COR-L47 (cell line): ENCODE data around the gene ADGRA3.
"Not testable (repeated sequence)": the region's sequence is repeated elsewhere in the genome, so short reads cannot be mapped to it uniquely, and the experiment has no call there.

ENCODE experiments used
- DNase-seq: peaks from one replicate; lab custom pipeline; 2025; lab: John Stamatoyannopoulos, UW

ADGRA3 gene

DNA sequence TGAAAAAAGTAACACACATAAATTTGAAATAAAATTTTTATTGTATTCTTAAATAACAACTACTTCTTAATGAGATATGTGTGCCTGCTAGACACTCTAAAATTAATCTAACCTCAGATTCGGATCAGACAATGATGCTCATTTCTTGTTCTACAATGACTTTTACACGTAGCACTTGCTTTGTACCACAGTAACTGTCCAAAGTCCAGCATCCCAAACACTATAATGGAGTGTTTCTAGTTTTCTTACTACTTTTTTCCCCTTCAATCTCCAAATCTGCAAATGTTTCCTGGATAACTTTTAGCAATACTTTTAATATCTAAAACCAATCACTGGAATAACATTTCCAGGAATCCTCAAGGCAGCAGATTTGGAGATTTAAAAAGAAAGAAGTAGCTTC is 75.9 kb downstream of the ADGRA3 start:
- no peak for DNase-seq

DNA sequence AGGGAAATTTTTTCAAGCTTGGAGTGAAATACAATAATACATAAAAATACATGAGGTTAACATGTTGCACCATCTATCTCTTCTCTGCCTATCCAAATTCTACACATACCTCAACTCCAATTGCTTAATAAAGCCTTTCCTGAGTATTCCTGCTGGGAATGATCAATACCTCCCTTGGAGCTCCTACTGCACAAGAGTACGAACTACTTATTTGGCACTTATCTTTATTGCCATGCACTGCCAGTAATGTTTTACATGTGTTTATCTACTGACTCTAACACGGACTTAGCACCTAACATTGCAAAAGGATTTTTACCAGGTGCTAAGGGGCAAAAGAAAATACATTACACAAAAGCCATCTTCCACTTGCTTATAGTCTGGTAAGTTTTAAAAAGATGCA is 80.2 kb downstream of the ADGRA3 start:
- DNase-seq: no peak

GRCh38 chr4:22434895-22435294 is 81.0 kb downstream of the ADGRA3 start:
- DNase-seq: no peak

GRCh38 chr4:22430626-22431025 is 85.2 kb downstream of the ADGRA3 start:
- no peak for DNase-seq

DNA sequence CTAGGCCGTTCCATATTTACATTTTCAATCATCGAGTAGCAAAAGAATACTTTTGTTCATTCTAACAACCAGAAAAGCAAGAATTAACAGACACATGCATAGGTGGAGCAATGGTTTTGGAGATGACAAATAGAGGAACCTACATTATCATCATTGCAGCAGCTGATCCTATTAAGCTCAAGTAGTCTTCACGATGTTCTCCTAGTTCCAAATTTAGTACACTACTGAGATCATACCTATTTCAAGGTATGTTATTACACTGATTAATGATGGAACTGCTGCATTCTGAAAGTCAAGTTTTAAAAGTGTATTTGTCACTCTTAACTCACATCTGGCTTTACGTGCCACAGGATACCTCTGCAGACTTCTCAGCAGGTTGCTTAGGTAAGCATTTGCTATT is 87.4 kb downstream of the ADGRA3 start:
- no peak for DNase-seq

DNA sequence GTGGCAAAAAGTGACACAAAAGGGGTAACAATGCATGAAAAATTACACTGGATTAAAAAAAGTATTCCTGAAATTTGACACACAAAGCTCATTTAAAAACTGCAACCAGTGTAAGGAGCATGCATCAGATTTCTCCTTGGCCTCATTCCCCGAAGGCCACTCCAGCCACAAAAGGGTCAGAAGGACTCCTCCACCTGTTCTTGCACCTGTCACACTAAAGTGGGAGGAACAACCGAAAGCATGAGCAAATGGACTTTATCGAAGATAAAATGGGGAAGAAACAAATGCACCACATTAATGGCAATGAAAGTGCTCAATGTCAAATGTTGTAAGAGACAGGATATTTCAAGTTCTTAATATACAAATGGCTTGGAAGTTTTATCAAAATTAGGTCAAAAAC is 88.2 kb downstream of the ADGRA3 start:
- no peak for DNase-seq

DNA sequence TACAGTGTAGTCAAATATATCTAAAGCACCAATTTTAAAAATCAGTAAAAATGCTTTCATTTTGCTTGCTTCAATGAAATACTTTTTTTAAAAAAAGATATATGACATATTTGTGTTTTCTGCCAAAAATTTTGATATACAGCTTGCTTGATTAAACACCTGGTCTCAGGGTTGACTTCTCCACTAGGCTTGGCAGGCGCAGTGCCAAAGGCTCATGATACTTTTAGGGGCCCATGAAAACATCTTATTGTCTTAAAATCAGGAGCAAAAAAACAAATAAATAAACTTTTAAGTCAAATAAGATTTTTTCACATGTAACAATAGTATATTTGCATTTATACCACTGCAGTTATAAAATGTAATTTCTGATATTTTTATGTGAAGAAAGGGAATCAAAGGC is 95.6 kb downstream of the ADGRA3 start:
- DNase-seq: no peak

GRCh38 chr4:22417408-22417807 is 98.5 kb downstream of the ADGRA3 start:
- no peak for DNase-seq

DNA sequence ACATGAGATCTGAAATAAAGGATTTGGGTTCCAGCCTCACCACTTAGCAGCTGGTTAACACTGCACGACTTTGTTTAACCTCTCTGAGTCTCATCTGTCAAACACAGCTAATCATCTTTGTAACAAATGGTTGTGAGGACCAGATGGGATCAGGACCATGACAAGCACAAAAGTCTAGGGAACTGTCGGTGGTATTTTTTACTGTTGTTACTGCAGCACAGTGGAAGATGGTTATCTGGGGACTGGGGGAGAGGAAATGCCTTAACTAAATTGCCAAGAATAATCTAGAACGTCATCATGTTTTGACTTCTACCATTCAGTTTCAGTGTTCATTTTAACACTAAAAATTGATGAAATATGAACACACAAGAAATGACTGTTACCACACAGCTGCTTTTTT is 99.5 kb downstream of the ADGRA3 start:
- no peak for DNase-seq

DNA sequence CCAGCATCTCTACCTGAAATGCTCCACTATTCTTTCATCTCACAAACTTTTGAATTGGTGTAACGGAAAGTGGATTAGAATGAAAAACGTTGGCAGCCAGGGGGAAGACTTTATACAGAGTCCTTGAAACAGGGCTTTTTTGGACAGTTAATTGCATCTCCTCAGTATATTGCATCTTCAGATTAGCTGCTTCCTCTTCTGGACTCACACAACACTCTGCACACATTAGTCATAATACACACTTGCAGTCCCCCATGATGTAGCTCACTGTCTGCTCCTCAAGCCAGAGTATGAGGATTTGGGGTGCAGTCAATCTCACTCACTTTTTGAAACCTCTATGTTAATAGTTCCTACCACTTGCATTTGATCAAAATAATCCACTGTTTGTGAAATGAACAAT is 101.0 kb downstream of the ADGRA3 start:
- no peak for DNase-seq

- DNase-seq: no peak
Measured at GRCh38 chr4:22413471-22413870, 102.4 kb downstream of the ADGRA3 start.

DNA sequence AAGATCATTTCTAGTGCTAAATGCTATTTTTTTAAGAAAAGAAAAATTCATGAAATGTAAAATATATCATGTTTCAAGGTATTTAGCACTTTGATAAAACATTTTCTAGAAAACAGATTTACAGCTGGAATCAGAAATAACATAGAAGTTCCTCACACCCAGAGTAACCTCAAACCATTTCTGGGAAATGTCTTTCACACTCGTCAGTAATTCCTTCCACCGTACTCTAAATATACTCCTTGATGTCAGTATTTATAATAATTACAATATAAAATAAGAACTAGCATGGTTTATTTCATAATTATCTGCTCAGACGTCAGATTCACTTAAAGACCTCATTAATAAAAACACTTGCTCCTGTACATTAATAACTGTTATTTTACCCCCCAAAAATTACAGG is 103.9 kb downstream of the ADGRA3 start:
- DNase-seq: no peak

DNA sequence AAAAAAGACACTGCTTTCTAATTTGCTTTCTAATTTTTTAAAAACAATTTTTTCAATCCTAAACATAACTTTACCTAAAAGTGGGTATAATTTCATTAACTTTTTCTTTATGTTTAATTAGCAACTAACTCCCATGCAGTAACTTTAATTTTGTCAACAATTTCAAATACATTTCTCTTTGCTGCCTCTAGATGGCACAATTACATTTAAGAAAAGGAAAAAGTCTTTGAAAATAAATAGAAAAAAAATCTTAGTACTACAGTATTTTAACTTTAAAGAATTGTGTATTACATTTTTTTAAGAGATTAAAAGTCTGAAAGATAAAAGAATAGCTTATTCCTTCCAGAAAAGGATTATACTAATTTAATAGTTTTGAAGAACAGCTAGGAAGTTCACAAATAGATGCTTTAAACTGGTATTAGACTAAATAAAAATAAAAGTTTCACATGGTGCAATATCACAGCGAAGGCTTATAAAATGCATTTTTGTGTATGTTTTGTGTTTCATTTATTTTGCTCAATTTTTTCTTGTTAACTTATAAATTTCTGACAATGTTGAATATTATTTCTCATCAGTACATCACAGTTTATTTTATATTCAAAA is 105.1 kb downstream of the ADGRA3 start:
- DNase-seq: peak; percentile 7

DNA sequence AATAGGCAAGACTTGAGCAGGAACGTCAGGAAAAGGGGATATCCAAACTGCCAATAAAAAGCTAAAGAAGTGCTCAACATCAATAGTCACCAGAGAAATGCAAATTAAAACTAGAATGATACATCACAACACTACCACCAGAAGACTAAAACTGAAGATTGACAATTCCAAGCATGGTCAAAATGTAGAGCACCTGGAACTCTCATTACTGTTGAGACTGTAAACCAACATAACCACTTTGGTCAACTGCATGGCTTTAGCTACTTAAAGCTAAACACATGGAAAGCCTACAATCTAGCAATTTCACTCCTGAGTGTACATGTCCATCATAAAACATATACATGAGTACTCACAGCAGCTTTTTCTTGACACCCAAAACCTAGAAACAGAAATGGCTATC is 107.4 kb downstream of the ADGRA3 start:
- DNase-seq: no peak

DNA sequence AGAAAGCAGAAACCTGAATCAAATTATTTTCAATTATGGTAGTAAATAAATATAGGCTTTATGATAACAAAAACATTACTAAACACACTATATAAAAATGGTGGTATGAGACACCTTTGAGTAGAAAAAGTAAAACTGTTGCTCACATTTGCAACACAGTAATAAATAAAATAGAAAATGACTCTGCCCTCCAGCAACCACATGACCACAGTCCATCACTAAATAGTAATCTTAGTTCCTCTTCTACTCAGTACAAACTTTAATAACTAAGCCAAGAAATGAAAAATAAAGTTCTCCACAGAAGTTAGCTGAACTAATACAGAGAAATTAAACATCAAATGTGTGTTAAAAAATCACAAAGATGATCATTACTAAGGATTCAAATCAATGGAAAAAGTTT is 108.5 kb downstream of the ADGRA3 start:
- no peak for DNase-seq

DNA sequence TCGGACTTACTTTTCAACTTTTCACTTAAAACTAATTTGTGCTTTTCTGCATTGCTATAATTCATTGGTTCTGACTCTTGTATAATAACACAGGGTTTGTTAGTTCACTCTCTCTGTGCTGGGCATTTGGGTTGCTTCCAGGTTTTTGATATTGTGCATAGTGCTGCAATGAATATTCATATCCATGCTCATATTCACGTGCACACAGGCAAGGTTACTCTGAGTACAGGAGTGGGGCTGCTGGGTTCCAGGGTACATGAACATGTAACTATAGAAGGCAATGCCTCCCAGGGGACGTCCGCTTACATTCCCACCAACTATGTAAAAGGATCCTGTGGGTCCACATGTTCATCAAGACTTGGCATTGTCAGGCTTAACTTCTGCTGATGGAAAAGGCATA is 117.2 kb downstream of the ADGRA3 start:
- DNase-seq: no peak

DNA sequence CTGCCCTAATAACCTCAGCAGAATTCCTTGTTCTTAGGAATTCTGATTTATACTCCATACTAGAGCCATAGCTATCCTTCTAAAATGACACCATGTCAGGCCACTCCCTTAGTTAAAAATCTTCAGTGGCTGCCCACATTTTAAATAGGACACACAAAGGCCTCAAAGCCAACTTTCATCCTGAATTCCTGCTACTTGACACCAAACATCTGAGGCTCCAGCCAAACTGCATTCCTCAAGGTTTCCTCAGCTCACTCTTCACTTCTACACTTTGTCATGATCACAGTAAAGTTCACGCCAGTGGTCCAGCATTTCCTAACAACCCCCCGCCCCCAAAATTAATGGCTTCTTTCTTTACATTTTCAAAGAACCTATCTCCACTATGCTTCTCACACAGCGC is 124.3 kb downstream of the ADGRA3 start:
- no peak for DNase-seq

DNA sequence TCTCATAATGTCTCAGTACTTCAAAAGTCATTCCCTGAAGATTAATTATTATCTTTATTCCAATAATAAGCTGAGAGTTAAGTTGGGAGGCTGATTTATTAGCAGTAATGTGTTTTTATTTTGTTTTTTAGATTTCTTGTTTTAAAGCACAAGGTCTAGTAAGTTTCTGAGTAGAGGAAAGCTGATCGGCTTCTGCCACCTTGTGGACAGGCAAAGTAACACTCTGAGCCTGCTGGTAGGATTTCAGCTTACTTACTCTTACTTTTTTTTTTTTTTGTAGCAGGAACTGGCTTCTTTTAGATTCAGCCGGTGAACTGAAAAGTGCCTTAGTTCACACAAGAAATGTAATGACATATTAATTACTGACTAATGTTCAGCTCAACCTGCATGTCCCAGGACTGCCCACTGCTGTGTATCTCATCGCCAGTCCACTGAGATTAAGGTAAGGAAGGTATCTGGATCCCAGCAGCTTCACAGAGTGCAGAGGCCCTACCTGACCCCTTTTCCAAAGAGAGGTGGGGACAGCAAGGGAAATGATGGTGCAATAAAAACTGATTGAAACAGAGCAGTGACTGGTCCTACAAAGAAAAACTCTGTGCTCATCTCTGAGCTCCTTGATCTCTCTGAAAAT is 126.5 kb downstream of the ADGRA3 start:
- peak; percentile 55 for DNase-seq

DNA sequence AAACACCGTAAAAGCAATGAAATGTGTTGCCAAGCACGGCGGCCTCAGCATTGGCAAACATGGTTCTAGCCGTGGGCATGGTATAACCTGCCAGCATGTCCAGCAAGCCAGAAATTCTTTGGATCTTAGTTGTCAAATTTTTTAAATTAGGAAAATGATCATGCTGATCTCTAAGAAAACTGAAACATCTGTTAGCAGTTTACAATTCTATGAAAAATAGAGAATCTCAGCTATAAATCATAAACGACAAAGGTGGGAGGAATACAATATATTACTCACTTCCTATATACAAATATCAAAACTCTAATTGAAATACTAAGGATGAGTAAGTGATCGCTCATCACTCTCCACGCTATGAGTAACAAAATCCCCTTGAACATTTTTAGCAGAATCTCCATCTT is 130.3 kb downstream of the ADGRA3 start:
- no peak for DNase-seq

- no peak for DNase-seq
Measured at GRCh38 chr4:22384154-22384553, 131.7 kb downstream of the ADGRA3 start.

GRCh38 chr4:22382216-22382615 is 133.7 kb downstream of the ADGRA3 start:
- DNase-seq: not testable (repeated sequence)

DNA sequence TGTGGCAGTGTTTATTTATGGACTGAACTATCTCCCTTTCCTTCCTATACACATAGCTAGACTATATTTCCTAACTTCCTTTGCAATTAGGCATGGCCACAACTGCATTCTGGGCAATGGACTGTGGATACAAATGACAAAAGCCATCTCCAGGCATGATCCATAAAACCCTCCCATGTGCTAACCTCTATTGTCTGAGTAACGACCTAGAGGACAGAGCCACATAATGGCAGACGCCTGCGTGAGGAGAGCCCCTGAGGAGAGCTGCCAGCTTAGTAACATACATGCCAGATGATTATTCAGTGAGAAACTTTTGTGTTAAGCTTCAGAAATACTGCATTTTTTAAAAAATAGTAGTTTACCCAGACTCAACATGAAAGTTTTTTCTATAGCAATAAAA is 142.9 kb downstream of the ADGRA3 start:
- no peak for DNase-seq

- DNase-seq: no peak
Measured at GRCh38 chr4:22369901-22370562, 145.8 kb downstream of the ADGRA3 start.

GRCh38 chr4:22363787-22364186 is 152.1 kb downstream of the ADGRA3 start:
- DNase-seq: no peak
